Aorta (tissue), 5 donors: ENCODE data around the gene MEX3B. TPM values are rescaled to one million over a fixed set of nuclear protein-coding genes. Genes with fewer than 3 reads are reported as not detected.
"Not testable (repeated sequence)": the region's sequence is repeated elsewhere in the genome, so short reads cannot be mapped to it uniquely, and the experiment has no call there.

Experiments
- ATAC-seq: fragments of 200-7000 bp; cut with Tn5 transposase; one replicate; pipeline ENCODE4 v1.9.1; 2022; ENCODE audit warnings: moderate library complexity; ENCODE audit not compliant: low FRiP score
- DNase-seq, 2 donors: peaks; one replicate each; pipeline ENCODE4 v3.0.0-alpha.2; 2020
- H3K27ac ChIP-seq, 2 donors: one replicate each; pipeline ENCODE4 v1.5.1; 2013; ENCODE audit warnings: low read length in 2 of 2, mild to moderate bottlenecking in 2 of 2, moderate library complexity in 2 of 2, control low read depth in 1 of 2, inconsistent platforms in 1 of 2, low read depth in 1 of 2
- H3K27me3 ChIP-seq, 2 donors: one replicate each; pipeline ENCODE4 v1.6.1; 2013; ENCODE audit warnings: control low read depth in 1 of 2, low read length in 1 of 2, mild to moderate bottlenecking in 1 of 2, moderate library complexity in 1 of 2; ENCODE audit not compliant: insufficient read depth in 2 of 2, control insufficient read depth in 1 of 2
- H3K36me3 ChIP-seq, 2 donors: one replicate each; pipeline ENCODE4 v1.6.1; 2013; ENCODE audit warnings: control low read depth in 1 of 2, low read length in 1 of 2, mild to moderate bottlenecking in 1 of 2; ENCODE audit not compliant: insufficient read depth in 2 of 2, control insufficient read depth in 1 of 2
- H3K4me1 ChIP-seq, 2 donors: one replicate each; pipeline ENCODE4 v1.6.1; 2013; ENCODE audit warnings: low read length in 2 of 2, control low read depth in 1 of 2, mild to moderate bottlenecking in 1 of 2, moderate library complexity in 1 of 2; ENCODE audit not compliant: insufficient read depth in 2 of 2, control insufficient read depth in 1 of 2
- H3K4me3 ChIP-seq, 2 donors: one replicate each; pipeline ENCODE4 v1.5.1; 2013; ENCODE audit warnings: low read length in 2 of 2, control low read depth in 1 of 2, mild to moderate bottlenecking in 1 of 2
- H3K9me3 ChIP-seq: one replicate; pipeline ENCODE4 v1.6.1; 2013; ENCODE audit warnings: mild to moderate bottlenecking, low read length; ENCODE audit not compliant: control insufficient read depth
- WGBS, 2 donors: extraction: QIAGEN DNeasy Blood & Tissue Kit; methylation state at CpG; one replicate each; pipeline ENCODE4 v1.1.7; 2013; 5-methylcytosine and 5-hydroxymethylcytosine counted together
- intact Hi-C, 2 donors: fragments of 100-400 bp; cut with DNase I; formaldehyde crosslinking; loops; one replicate each; pipeline versions ENCODE4 v1.14.2 to v1.15.0; 2022
- polyA plus RNA-seq, 2 donors: library from polyadenylated mRNA; stranded (reverse); fragments of 200-250 nt; gene quantifications; one replicate each; pipeline ENCODE4 v1.2.3, GENCODE V29; 2013
- total RNA-seq, 2 donors: library from RNA; stranded (reverse); fragmentation: NEBNext Ultra II Directional; extraction: Animal tissue kit (Norgen Biotek cat#: 25700); gene quantifications; one replicate each; pipeline ENCODE4 v1.2.1, GENCODE V29; 2021
- donor health status: healthy with polysubstance abuse.
- donor health status: Bipolar disorder and iron deficiency.
- donor health status: DM: no; HTN: no; CAD: no.
- donor health status: DM: no; HTN: no; CAD: no.
- donor health status: DM: yes; HTN: yes; CAD: no.

The MEX3B gene
- total and polyA plus RNA-seq, 4 donors = 1.2 to 2.9 (median 1.5) TPM

DNA sequence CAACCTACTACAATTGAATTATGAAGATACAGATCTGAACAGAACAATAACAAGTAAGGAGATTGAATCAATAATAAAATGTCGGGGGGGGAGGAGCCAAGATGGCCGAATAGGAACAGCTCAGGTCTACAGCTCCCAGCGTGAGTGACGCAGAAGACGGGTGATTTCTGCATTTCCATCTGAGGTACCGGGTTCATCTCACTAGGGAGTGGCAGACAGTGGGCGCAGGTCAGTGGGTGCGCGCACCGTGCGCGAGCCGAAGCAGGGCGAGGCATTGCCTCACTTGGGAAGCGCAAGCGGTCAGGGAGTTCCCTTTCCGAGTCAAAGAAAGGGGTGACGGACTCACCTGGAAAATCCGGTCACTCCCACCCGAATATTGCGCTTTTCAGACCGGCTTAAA, 50.7 kb downstream of the MEX3B start:
- 75 to 81% methylated on average over 11 to 22 of the region's 22 CpGs for WGBS, 2 donors
- intact Hi-C loops, DNase-seq: not testable (repeated sequence)

DNA sequence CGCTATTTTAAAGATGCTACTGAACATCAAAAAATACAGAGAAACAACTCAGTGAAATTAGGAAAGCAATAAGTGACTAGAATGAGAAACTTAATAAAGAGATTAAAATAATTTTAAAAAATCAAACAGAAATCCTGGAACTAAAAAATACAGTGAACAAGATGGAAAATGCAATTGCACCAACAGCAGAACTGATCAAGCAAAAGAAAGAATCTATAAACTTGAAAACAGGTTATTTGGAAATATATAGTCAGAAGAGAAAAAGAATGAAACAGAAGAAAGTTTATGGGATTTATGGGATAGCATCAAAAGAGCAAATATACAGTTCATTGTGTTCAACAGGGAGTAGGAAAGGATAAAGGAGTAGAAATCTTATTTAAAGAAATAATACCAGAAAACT, 53.3 kb downstream of the MEX3B start:
- no peak for ATAC-seq
- Histone ChIP-seq H3K4me1 (no peaks in the 10 kb centered on the region), H3K9me3 (peaks cover 5% of the 10 kb centered on the region), H3K27ac (no peak overlapping the region), H3K27me3 (no peaks in the 10 kb centered on the region), H3K4me3 (no peak overlapping the region), H3K36me3 (no peaks in the 10 kb centered on the region)
- intact Hi-C loops = no loop called here
- 88 to 90% methylated on average over 1 of the region's 1 CpG for WGBS, 2 donors
- DNase-seq = no peak

More for the DNA sequence above, 50.7 kb downstream of the MEX3B start:
- not testable (repeated sequence) for ATAC-seq, H3K27me3 ChIP-seq, H3K36me3 ChIP-seq, H3K4me1 ChIP-seq, H3K27ac ChIP-seq, H3K4me3 ChIP-seq, H3K9me3 ChIP-seq

Other genes with a start within 250 kb of the MEX3B start
- 10 to 100 TPM; 14.7 to 15.1 TPM for gene EFL1, start 216.7 kb upstream of the MEX3B start, total RNA-seq
- 1 to 10 TPM; 5.5 to 6.0 TPM for gene EFL1, start 216.7 kb upstream of the MEX3B start, polyA plus RNA-seq
- 1 to 10 TPM; 1.9 to 5.1 TPM for gene SAXO2, start 216.8 kb upstream of the MEX3B start, total RNA-seq
- gene SAXO2, start 216.8 kb upstream of the MEX3B start, polyA plus RNA-seq = 1 to 10 TPM in 1 of 2 donors, not detected in 1; 2.5 TPM